HG03039 (cell line): ENCODE data around the gene PPM1J.

Experiments
- ATAC-seq: cut with Tn5 transposase; IDR thresholded peaks from one replicate; pipeline ENCODE4 v1.9.1; 2021; ENCODE audit warnings: mild to moderate bottlenecking, moderate library complexity; ENCODE audit not compliant: unreplicated experiment

Gene PPM1J

GRCh38 chr1:112707221-112708001 is 7.7 kb downstream of the PPM1J start:
- ATAC-seq = peak; percentile 46

GRCh38 chr1:112706505-112707220 is 8.5 kb downstream of the PPM1J start, which contains the start of gene RHOC:
RHOC (minus strand) TSS chr1:112707127; CDS start chr1:112703799, 3,328 bp downstream.
- ATAC-seq = peak; percentile 51

- ATAC-seq = peak; percentile 48
Measured at GRCh38 chr1:112704934-112705627, 10.1 kb downstream of the PPM1J start.

- no peak for ATAC-seq
Measured at GRCh38 chr1:112704391-112704933, 10.7 kb downstream of the PPM1J start.

- ATAC-seq = no peak
Measured at GRCh38 chr1:112703706-112704105, 11.4 kb downstream of the PPM1J start.

GRCh38 chr1:112702420-112703261 is 12.5 kb downstream of the PPM1J start:
- ATAC-seq = no peak

GRCh38 chr1:112702067-112702395 is 13.1 kb downstream of the PPM1J start:
- no peak for ATAC-seq

- ATAC-seq = no peak
Measured at GRCh38 chr1:112701227-112702066, 13.7 kb downstream of the PPM1J start.

GRCh38 chr1:112700290-112701226 is 14.6 kb downstream of the PPM1J start:
- ATAC-seq = no peak

- ATAC-seq = no peak
Measured at GRCh38 chr1:112699425-112700144, 15.5 kb downstream of the PPM1J start.

GRCh38 chr1:112698366-112699310 is 16.5 kb downstream of the PPM1J start:
- no peak for ATAC-seq

- no peak for ATAC-seq
Measured at GRCh38 chr1:112697781-112698201, 17.3 kb downstream of the PPM1J start.

GRCh38 chr1:112696578-112697314 is 18.4 kb downstream of the PPM1J start:
- no peak for ATAC-seq

GRCh38 chr1:112695276-112695675 is 19.9 kb downstream of the PPM1J start:
- no peak for ATAC-seq

- ATAC-seq = no peak
Measured at GRCh38 chr1:112694363-112694929, 20.7 kb downstream of the PPM1J start.

GRCh38 chr1:112693821-112694220 is 21.3 kb downstream of the PPM1J start:
- ATAC-seq = no peak
